ENCODE data around the gene ACOT7.

DNA sequence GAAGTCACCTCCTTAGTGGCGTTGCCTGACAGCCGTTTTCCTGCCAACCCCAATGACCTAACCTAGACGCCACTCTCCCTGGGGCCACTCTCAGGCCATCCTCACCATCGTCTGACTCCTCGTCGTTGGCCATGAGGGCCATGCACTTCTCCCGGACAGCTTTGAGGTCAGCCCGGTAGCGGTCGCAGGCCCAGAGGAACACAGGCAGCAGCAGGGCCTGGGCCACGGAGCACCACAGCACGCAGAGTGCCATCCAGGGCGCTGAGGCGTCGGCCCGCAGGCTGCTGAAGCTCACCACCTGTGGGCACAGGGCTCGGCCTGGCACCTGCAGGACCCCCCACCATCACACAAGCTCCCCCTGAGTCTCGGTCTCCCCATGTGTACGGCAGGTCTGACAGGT, 142.3 kb downstream of the ACOT7 start:
- TF ChIP-seq, protein P1, sequence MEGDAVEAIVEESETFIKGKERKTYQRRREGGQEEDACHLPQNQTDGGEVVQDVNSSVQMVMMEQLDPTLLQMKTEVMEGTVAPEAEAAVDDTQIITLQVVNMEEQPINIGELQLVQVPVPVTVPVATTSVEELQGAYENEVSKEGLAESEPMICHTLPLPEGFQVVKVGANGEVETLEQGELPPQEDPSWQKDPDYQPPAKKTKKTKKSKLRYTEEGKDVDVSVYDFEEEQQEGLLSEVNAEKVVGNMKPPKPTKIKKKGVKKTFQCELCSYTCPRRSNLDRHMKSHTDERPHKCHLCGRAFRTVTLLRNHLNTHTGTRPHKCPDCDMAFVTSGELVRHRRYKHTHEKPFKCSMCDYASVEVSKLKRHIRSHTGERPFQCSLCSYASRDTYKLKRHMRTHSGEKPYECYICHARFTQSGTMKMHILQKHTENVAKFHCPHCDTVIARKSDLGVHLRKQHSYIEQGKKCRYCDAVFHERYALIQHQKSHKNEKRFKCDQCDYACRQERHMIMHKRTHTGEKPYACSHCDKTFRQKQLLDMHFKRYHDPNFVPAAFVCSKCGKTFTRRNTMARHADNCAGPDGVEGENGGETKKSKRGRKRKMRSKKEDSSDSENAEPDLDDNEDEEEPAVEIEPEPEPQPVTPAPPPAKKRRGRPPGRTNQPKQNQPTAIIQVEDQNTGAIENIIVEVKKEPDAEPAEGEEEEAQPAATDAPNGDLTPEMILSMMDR (IDR thresholded peaks at IDR 0.05): no peak
- TF ChIP-seq POLR2A (IDR thresholded peaks at IDR 0.05; ENCODE audit: low read depth): no peak

Data from esophagus muscularis mucosa (tissue), 3 donors.